Activated CD4-positive, alpha-beta T cell treated with anti-CD3 and anti-CD28 coated beads, Interleukin-2, amount 10 ng/mL, durations not matched to agents 7 days and 5 days (primary cell): ENCODE results near the gene SMIM5. TPM values are rescaled to one million over a fixed set of nuclear protein-coding genes. Genes with fewer than 3 reads are reported as not detected.
"Not testable (repeated sequence)": the region's sequence is repeated elsewhere in the genome, so short reads cannot be mapped to it uniquely, and the experiment has no call there.

ENCODE experiments used
- CTCF ChIA-PET: fragments of 350-600 bp; sonication (Branson Sonifier 250); formaldehyde crosslinking; loops from one replicate; lab custom pipeline; 2021; ENCODE audit warnings: antibody characterized with exemption; lab: Charles Lee
- POLR2A ChIA-PET: fragments of 350-600 bp; sonication (Branson Sonifier 250); formaldehyde crosslinking; loops from one replicate; lab custom pipeline; 2021; ENCODE audit warnings: antibody characterized with exemption; lab: Charles Lee
- DNase-seq: peaks from one replicate; pipeline ENCODE4 v3.0.0-alpha.2; 2020
- H3K27ac Mint-ChIP-seq: one replicate; pipeline ENCODE4 v1.8.0; 2021; ENCODE audit warnings: mild to moderate bottlenecking, moderate library complexity, mixed read lengths
- H3K27me3 Mint-ChIP-seq: one replicate; pipeline ENCODE4 v1.8.0; 2021; ENCODE audit warnings: mixed read lengths
- H3K36me3 Mint-ChIP-seq: one replicate; pipeline ENCODE4 v1.8.0; 2021; ENCODE audit warnings: low read depth, mixed read lengths
- H3K4me1 Mint-ChIP-seq: one replicate; pipeline ENCODE4 v1.8.0; 2021; ENCODE audit warnings: mixed read lengths
- H3K4me3 Mint-ChIP-seq: one replicate; pipeline ENCODE4 v1.8.0; 2021; ENCODE audit warnings: mild to moderate bottlenecking, moderate library complexity, mixed read lengths
- H3K9me3 Mint-ChIP-seq: one replicate; pipeline ENCODE4 v1.8.0; 2021; ENCODE audit warnings: mixed read lengths
- total RNA-seq, 2 experiments: library from RNA; stranded (reverse); gene quantifications; one replicate each; pipeline ENCODE4 v1.2.3, GENCODE V29; 2021

Gene SMIM5
- total RNA-seq, 2 experiments from 2014 or later: 0.10 to 0.12 TPM

DNA sequence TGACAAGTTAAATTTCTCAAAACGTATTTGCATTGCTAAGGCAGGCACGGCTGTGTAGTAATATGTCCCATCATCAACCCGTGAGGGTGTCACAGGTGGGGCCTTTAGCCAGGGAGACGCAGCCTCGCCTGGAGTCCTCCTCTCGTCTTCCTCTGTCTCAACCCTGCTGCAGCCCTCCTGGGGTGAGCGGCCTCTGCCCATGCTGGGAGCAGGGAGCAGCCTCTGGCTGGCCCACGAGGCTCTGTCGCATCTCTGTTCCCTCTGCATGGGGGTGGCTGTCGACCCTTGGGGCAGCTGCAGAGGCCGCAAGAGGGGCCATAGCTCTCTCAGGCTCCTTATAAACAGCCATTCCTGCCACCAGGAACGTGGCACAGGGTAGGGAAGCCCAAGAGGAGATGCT, 806 bp upstream of the SMIM5 start:
- peaks cover 3% of the 10 kb centered on the region for H3K4me1 Mint-ChIP-seq
- POLR2A ChIA-PET: no interaction called here
- H3K4me3 Mint-ChIP-seq: no peak overlapping the region
- H3K27ac Mint-ChIP-seq: no peak overlapping the region
- no peaks in the 10 kb centered on the region for H3K27me3 Mint-ChIP-seq
- H3K36me3 Mint-ChIP-seq: no peaks in the 10 kb centered on the region
- CTCF ChIA-PET: interaction anchor here (0.6 to 7.6 kb wide), 35 partner anchors 12 to 279 kb away, joined by 3 to 82 read pairs (median 4); partner anchors contain the start of genes GALK1 and ITGB4
- H3K9me3 Mint-ChIP-seq: no peaks in the 10 kb centered on the region
- DNase-seq: no peak

DNA sequence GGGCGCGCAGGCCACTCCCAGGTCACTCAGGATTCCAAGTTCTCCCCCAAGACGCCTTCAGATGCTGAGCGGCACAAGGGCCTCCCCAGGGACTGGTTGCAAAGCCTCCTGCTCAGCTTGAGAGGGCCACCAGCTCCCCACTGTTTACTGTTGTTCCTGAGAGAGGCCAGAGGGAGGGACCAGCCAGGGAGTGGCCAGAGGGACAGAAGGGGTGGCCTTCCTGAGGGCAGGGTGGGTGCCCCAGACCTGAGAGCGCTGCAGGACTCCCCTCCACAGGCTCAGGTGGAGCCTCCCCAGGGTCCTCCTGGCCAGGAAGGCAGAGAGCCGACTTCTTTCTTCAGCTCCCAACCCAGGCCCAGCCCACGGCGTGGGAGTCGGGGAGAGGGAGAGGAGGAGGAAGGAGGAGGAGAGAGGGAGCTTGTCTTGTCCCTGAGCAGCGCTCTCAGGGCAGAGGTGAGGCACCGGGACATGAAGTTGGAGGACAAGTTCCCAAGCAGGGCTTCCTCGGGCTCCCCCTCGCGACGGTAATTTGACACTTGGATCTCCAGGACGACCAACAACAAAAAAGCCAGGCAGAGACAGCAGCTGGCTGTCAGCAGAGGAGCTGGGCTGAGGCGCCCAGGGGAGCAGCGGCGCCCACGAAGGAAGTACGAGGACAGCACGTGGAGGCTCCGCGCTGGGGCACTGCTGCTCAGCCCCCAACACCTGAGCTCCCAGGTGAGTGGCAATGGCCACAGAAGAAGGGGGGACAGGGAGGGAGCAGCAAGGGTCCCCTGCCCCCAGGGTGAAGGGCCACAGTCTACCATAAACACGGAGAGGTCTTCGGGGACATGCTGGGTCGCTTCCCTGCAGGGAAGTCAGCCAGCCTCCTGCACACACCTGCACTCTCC, 497 bp downstream of the SMIM5 start:
- H3K36me3 Mint-ChIP-seq: no peaks in the 10 kb centered on the region
- CTCF ChIA-PET: interaction anchor here (1.0 to 7.6 kb wide), 31 partner anchors 10 to 160 kb away, joined by 3 to 82 read pairs (median 4); partner anchors contain the start of genes GALK1 and ITGB4
- H3K27ac Mint-ChIP-seq: no peak overlapping the region
- POLR2A ChIA-PET: no interaction called here
- H3K4me3 Mint-ChIP-seq: no peak overlapping the region
- H3K27me3 Mint-ChIP-seq: no peaks in the 10 kb centered on the region
- H3K9me3 Mint-ChIP-seq: no peaks in the 10 kb centered on the region
- peaks cover 3% of the 10 kb centered on the region for H3K4me1 Mint-ChIP-seq
- DNase-seq: peak; percentile 73

DNA sequence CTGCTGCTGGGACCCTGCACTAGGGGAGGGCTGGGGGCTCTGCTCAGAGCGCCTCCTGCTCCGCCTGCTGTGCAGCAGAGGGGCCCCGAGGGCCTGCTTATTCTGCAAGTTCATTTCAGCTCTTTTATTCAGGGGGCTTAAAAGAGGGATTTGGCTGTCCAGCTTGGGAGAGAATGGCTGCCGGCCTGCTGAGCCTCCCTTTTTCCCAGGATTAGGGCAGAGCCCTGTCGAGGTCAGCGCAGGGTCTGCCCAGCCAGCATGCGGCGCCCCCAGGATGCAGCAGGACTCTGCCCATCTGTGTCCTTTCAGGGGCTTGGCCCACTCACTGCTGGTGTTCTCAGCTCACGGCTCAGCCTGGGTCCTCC, 1.1 kb downstream of the SMIM5 start:
- H3K27me3 Mint-ChIP-seq: no peaks in the 10 kb centered on the region
- peaks cover 3% of the 10 kb centered on the region for H3K4me1 Mint-ChIP-seq
- DNase-seq: no peak
- ChIA-PET CTCF (interaction anchor here (1.0 to 7.6 kb wide), 11 partner anchors 10 to 119 kb away, joined by 3 to 82 read pairs (median 9); a partner anchor contains a TSS), POLR2A (no interaction called here)
- no peaks in the 10 kb centered on the region for H3K36me3 Mint-ChIP-seq
- H3K9me3 Mint-ChIP-seq: no peaks in the 10 kb centered on the region
- H3K4me3 Mint-ChIP-seq: no peak overlapping the region
- no peak overlapping the region for H3K27ac Mint-ChIP-seq

DNA sequence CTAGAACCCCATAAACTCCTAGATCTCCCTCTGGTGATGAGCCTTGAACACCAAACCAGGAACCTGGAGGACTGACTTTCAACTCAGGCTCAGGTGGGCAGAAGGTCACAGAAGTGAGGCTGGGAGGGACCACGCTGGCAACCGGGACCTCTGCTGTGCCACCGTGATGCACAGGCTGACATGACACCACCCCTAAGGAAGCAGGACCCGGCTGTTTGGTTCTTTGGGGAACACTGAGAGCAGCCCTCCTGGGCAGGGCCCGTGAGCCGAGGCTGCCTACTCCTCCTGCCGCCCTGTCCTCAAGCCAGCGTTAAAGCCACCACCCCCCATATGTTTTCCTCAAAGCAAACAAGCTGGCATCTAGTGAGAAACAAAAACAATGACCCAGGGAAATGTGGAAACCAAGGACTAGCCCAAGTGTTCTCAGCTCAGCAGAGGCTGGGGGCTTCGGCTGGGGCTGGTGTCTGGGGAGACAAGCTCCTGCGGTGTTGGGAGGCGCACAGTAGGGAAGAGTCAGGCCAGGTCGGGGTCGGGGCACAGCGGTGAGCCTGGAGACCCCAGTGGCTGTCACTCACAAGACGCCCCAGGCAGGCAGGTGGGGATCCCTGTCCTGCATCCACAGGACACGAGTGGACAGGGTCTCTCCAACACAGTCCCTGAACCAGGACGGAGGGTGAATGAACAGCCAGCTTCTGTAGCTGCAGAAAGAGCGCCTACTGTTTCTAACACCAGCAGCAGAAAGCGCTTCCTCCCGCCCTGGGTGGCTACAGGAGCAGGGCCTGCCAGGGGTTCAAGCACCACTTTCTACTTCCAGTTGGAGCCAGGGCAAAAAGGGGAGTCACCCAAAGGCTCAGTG, 1.7 kb downstream of the SMIM5 start:
- DNase-seq: no peak
- Mint-ChIP-seq H3K4me3 (no peak overlapping the region), H3K36me3 (no peaks in the 10 kb centered on the region), H3K27ac (no peak overlapping the region), H3K4me1 (peaks cover 3% of the 10 kb centered on the region), H3K27me3 (no peaks in the 10 kb centered on the region), H3K9me3 (no peaks in the 10 kb centered on the region)
- POLR2A ChIA-PET: no interaction called here
- CTCF ChIA-PET: interaction anchor here (0.5 to 7.6 kb wide), 6 partner anchors 9 to 1055 kb away, joined by 3 to 82 read pairs (median 15); a partner anchor contains a TSS

DNA sequence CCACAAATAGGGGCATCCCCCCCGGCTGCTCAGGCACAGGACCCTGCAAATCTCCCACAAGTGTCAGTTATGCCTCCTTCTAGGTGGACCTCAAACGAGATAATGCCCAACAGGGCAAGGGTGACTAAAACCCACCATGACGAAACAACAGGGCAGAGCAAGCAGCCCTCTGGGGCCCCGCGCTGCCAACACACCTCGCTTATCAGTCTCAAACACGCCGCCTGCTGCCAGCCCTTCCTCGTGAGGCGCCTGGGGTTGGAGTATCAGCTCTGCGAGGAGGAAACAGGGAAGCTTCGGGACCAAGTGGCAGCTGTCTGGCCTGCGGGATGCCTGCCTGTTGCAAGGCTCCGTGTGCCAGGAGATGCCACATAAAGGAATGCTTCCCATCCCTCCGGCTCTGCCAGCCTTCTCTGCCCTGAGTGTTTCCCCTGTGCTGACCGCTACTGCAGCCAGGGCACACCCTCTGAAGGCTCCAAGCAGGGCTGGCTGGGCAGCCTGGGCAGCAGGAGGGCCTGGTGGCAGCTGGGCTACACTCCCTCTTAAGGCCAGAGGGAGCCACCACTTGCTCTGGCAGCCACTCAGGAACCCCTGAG, 2.5 kb downstream of the SMIM5 start:
- ChIA-PET CTCF (interaction anchor here (0.5 to 7.6 kb wide), 6 partner anchors 112 to 1054 kb away, joined by 3 to 82 read pairs (median 6); no protein-coding TSS in a partner anchor), POLR2A (no interaction called here)
- H3K4me3 Mint-ChIP-seq: no peak overlapping the region
- H3K36me3 Mint-ChIP-seq: no peaks in the 10 kb centered on the region
- H3K4me1 Mint-ChIP-seq: peaks cover 3% of the 10 kb centered on the region
- H3K27ac Mint-ChIP-seq: no peak overlapping the region
- DNase-seq: no peak
- no peaks in the 10 kb centered on the region for H3K9me3 Mint-ChIP-seq
- no peaks in the 10 kb centered on the region for H3K27me3 Mint-ChIP-seq

DNA sequence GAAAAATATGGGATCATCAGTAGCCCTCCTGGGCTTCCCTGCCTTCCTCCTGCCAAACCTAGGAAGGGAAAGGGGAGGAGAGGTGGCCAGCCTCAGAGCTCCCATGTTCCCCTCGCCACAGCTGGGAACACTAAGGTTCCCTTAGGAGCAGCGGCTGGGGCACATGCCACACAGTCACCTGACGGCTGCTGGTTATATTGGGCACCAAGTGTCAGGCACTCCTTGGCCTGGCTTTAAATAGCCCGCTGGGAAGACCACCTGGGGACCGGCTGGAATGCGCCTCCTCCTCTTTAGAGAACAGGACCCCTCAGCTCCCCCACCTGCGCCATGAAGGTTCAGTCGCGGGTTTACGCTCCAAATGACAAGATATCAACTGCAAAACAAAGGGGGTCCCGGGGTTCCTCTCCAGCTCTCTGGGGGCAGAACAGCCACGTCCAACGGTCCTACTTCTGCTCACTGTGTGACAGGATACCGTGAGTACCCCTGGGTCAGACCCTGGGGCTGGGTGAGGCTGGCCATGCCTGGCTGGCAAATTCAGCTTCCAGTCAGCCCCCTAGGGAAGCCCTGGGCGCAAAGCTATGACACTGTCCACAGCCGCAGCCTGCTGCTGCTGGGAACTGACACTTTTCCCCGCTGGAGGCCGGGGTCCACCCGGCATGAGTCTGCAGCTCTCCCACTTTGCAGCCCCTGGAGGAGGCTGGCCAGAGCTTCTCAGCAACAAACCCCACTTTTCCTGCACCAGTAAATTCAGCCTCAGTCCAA, 3.3 kb downstream of the SMIM5 start:
- CTCF ChIA-PET: interaction anchor here (1.0 to 3.3 kb wide), 5 partner anchors 11 to 237 kb away, joined by 3 to 13 read pairs (median 3); no protein-coding TSS in a partner anchor
- POLR2A ChIA-PET: no interaction called here
- Mint-ChIP-seq H3K27me3 (no peaks in the 10 kb centered on the region), H3K27ac (no peak overlapping the region), H3K4me3 (no peak overlapping the region), H3K9me3 (no peaks in the 10 kb centered on the region), H3K4me1 (peaks cover 3% of the 10 kb centered on the region), H3K36me3 (no peaks in the 10 kb centered on the region)
- no peak for DNase-seq

DNA sequence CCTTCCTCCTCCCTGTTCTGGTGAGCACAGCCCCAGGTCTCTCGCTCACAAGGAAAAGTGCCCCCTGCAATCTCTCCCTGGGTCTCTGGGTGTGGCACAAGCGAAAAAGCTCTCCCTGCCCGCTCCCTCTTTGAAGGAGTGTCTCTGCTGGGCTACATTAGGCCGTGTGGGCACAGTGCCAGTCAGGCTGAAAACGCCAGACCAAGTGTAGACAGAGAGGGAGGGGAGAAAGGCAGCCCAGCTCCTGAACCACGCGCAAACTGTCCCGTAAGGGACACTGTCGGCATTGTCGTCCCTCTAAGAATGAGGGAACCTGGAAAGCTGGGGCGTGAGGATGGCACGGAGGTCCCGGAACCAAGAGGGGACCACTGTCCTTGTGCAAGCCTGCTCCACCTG, 3.9 kb downstream of the SMIM5 start:
- CTCF ChIA-PET: interaction anchor here (1.1 to 3.3 kb wide), 5 partner anchors 12 to 116 kb away, joined by 3 to 13 read pairs (median 7); no protein-coding TSS in a partner anchor
- DNase-seq: no peak
- Mint-ChIP-seq H3K27me3 (no peaks in the 10 kb centered on the region), H3K4me3 (no peak overlapping the region), H3K27ac (no peak overlapping the region), H3K4me1 (peaks cover 3% of the 10 kb centered on the region), H3K36me3 (no peaks in the 10 kb centered on the region), H3K9me3 (no peaks in the 10 kb centered on the region)
- POLR2A ChIA-PET: no interaction called here

DNA sequence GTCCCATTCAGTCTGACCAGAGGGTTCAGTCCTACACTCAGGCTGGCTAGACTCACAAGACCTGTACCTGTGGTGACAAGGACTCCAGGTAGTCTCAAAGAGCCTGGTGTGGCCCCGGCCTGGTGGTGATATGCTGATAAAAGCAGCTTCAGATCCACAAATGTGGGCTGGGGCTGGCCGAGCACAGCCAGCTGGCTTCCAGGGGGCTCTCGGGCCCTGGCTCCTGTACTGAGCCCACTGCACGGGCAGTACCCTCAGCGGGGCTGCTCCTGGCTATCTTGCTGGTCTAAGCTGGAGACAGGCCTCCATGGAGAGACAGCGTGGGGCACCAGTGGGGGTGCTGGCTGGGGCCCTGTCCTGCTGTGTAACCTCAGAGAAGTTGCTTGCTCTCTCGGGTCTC, 4.3 kb downstream of the SMIM5 start:
- no peak overlapping the region for H3K27ac Mint-ChIP-seq

DNA sequence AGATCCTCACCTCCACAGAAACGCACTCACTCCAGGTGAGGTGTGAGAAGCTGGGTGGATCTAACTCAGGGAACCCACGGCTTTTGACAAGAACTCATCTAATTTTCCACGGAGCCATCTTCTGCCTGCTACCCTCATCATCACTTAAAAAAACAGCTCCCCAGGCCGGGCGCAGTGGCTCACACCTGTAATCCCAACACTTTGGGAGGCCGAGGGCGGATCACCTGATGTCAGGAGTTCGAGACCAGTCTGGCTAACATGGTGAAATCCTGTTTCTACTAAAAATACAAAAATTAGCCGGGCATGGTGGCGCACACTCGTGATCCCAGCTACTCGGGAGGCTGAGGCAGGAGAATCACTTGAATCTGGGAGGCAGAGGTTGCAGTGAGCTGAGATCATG, 4.8 kb downstream of the SMIM5 start:
- DNase-seq, POLR2A ChIA-PET, H3K4me1 Mint-ChIP-seq, H3K27me3 Mint-ChIP-seq, H3K4me3 Mint-ChIP-seq, H3K27ac Mint-ChIP-seq, H3K9me3 Mint-ChIP-seq, H3K36me3 Mint-ChIP-seq: not testable (repeated sequence)
- CTCF ChIA-PET: interaction anchor here (1.9 to 3.3 kb wide), 3 partner anchors 110 to 115 kb away, joined by 7 to 13 read pairs (median 9); no protein-coding TSS in a partner anchor

More for the DNA sequence above, 4.3 kb downstream of the SMIM5 start:
- H3K36me3 Mint-ChIP-seq: no peaks in the 10 kb centered on the region
- ChIA-PET CTCF (interaction anchor here (1.1 to 3.3 kb wide), 4 partner anchors 36 to 116 kb away, joined by 3 to 13 read pairs (median 8); no protein-coding TSS in a partner anchor), POLR2A (no interaction called here)
- H3K4me3 Mint-ChIP-seq: no peak overlapping the region
- H3K4me1 Mint-ChIP-seq: peaks cover 3% of the 10 kb centered on the region
- DNase-seq: no peak
- H3K9me3 Mint-ChIP-seq: no peaks in the 10 kb centered on the region
- no peaks in the 10 kb centered on the region for H3K27me3 Mint-ChIP-seq

DNA sequence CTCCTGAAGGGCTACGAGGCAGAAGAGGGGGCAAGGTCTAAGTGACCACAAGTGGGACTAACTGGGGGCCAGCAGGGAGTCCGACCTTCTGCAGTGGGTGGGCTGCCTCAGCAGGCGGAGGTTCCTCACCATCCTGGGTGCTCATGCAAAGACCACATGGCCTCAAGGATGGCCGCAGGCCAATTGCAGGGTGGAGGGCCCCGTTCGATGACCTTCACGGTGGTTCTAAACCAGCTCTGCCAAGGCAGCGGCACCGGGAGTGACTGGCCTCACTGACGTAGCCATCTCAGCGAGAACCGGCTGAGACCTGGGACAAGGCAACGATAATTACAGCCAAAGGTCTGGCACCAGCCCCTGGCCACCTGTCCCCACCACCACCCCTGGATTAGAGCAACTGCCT, 5.7 kb downstream of the SMIM5 start:
- no peak overlapping the region for H3K27ac Mint-ChIP-seq
- no peaks in the 10 kb centered on the region for H3K27me3 Mint-ChIP-seq
- H3K4me3 Mint-ChIP-seq: no peak overlapping the region
- H3K36me3 Mint-ChIP-seq: no peaks in the 10 kb centered on the region
- POLR2A ChIA-PET: no interaction called here
- peaks cover 1% of the 10 kb centered on the region for H3K4me1 Mint-ChIP-seq
- CTCF ChIA-PET: interaction anchor here (0.8 to 3.3 kb wide), 4 partner anchors 14 to 114 kb away, joined by 3 to 13 read pairs (median 8); no protein-coding TSS in a partner anchor
- H3K9me3 Mint-ChIP-seq: no peaks in the 10 kb centered on the region
- DNase-seq: no peak

DNA sequence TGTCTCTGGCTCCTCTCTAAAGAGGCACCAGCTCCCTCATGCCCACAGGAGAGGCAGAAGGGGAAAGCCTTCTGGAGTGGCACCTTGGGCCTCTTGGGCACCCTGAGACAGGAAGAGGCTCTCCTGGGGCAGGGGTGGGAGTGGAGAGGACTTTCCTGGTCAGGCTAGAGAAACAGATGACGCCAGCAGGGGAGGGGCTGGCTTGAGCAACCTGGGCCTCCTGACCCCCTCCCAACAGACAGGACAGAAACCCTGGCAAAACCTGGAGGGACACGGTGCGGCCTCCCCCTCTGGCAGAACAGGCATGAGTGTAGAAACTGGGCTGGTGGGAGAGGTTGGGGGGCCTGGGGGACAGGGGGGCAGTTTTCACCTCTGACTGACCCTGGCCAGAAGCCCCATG, 6.1 kb downstream of the SMIM5 start:
- Mint-ChIP-seq H3K4me3 (no peak overlapping the region), H3K27me3 (no peaks in the 10 kb centered on the region), H3K36me3 (no peaks in the 10 kb centered on the region), H3K27ac (no peak overlapping the region), H3K9me3 (no peaks in the 10 kb centered on the region), H3K4me1 (no peaks in the 10 kb centered on the region)
- no peak for DNase-seq
- CTCF ChIA-PET: interaction anchor here (0.8 to 1.9 kb wide), 2 partner anchors 13 to 114 kb away, joined by 3 to 7 read pairs; no protein-coding TSS in a partner anchor
- POLR2A ChIA-PET: no interaction called here
